CD8-positive, alpha-beta memory T cell (primary cell): ENCODE data around the gene UBL5. TPM values are rescaled to one million over a fixed set of nuclear protein-coding genes. Genes with fewer than 3 reads are reported as not detected.
A peak's percentile ranks its signal among the peaks of the same experiment; 100 is the strongest.

Source experiments
- CTCF ChIA-PET: fragments of 350-600 bp; sonication (Branson Sonifier 250); formaldehyde crosslinking; loops from one replicate; lab custom pipeline; 2021; ENCODE audit warnings: antibody characterized with exemption; lab: Charles Lee
- POLR2A ChIA-PET: fragments of 350-600 bp; sonication (Branson Sonifier 250); formaldehyde crosslinking; loops from one replicate; lab custom pipeline; 2021; ENCODE audit warnings: antibody characterized with exemption; lab: Charles Lee
- DNase-seq, 5 donors: peaks; one replicate each; pipeline versions ENCODE4 v3.0.0 to v3.0.0-alpha.2; 2020 to 2022; ENCODE audit warnings: mixed read lengths in 1 of 5
- H3K27ac ChIP-seq: one replicate; pipeline ENCODE4 v1.7.0; 2013; ENCODE audit warnings: low read depth, mild to moderate bottlenecking, low read length, moderate library complexity
- H3K27me3 ChIP-seq: 2 replicates; pipeline ENCODE4 v1.7.0; 2013; ENCODE audit warnings: low read length, mild to moderate bottlenecking; ENCODE audit not compliant: insufficient read depth, poor library complexity, severe bottlenecking
- H3K36me3 ChIP-seq: 2 replicates; pipeline ENCODE4 v1.7.0; 2013; ENCODE audit warnings: mild to moderate bottlenecking, low read length, moderate library complexity; ENCODE audit not compliant: insufficient read depth
- H3K4me1 ChIP-seq: 2 replicates; pipeline ENCODE4 v1.7.0; 2013; ENCODE audit warnings: mild to moderate bottlenecking, low read length, moderate library complexity; ENCODE audit not compliant: insufficient read depth
- H3K4me3 ChIP-seq: 2 replicates; pipeline ENCODE4 v1.7.0; 2013; ENCODE audit warnings: mild to moderate bottlenecking, low read length
- H3K9me3 ChIP-seq: 2 replicates; pipeline ENCODE4 v1.7.0; 2013; ENCODE audit warnings: mild to moderate bottlenecking, low read length
- H3K27ac Mint-ChIP-seq, 8 donors: one replicate each; pipeline ENCODE4 v1.8.0; 2020 to 2021; ENCODE audit warnings: mixed read lengths in 8 of 8, mild to moderate bottlenecking in 6 of 8, inconsistent platforms in 3 of 8, moderate library complexity in 3 of 8
- H3K27me3 Mint-ChIP-seq, 2 donors: one replicate each; pipeline ENCODE4 v1.8.0; 2020 to 2021; ENCODE audit warnings: mixed read lengths in 2 of 2, mild to moderate bottlenecking in 1 of 2, moderate library complexity in 1 of 2
- H3K36me3 Mint-ChIP-seq, 3 donors: one replicate each; pipeline ENCODE4 v1.8.0; 2020 to 2021; ENCODE audit warnings: mixed read lengths in 3 of 3, inconsistent platforms in 1 of 3, mild to moderate bottlenecking in 1 of 3
- H3K4me1 Mint-ChIP-seq, 3 donors: one replicate each; pipeline ENCODE4 v1.8.0; 2020 to 2021; ENCODE audit warnings: mixed read lengths in 3 of 3, inconsistent platforms in 1 of 3, mild to moderate bottlenecking in 1 of 3
- H3K4me3 Mint-ChIP-seq, 7 donors: one replicate each; pipeline ENCODE4 v1.8.0; 2020 to 2021; ENCODE audit warnings: mixed read lengths in 7 of 7, mild to moderate bottlenecking in 6 of 7, moderate library complexity in 4 of 7, inconsistent platforms in 2 of 7
- H3K9me3 Mint-ChIP-seq, 5 donors: one replicate each; pipeline ENCODE4 v1.8.0; 2020 to 2022; ENCODE audit warnings: mixed read lengths in 5 of 5, mild to moderate bottlenecking in 3 of 5, moderate library complexity in 2 of 5, inconsistent platforms in 1 of 5
- polyA plus RNA-seq: library from polyadenylated mRNA; unstranded; fragments of 300-500 nt; fragmentation: Illumina TruSeq; gene quantifications from one replicate; pipeline ENCODE4 v1.2.3, GENCODE V29; 2021
- total RNA-seq, 2 experiments: library from RNA; stranded (reverse); gene quantifications; one replicate each; pipeline ENCODE4 v1.2.3, GENCODE V29; 2021

Gene UBL5
- total and polyA plus RNA-seq, 3 experiments from 2014 or later: 326 to 789 (median 340) TPM

DNA sequence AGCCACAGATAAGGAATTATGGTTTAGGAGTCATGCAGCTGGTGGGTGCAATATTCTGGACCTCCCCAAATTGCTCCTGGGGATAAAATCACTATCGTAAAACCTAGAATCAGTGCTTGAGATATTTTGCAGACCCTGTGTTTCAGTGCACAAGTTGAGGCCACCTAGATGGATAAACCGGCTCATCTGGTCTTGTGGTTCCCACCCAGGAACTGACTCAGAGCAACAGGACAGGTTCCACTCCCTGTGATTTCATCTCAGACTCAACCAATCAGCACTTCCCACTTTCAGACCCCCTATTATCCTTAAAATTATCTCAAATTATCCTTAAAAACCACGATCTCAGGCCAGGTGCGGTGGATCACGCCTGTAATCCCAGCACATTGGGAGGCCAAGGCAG, 29.8 kb upstream of the UBL5 start:
- Mint-ChIP-seq H3K36me3 (peaks cover 0 to 2% (median 0%) of the 10 kb centered on the region in 3 donors), H3K9me3 (peaks cover 0 to 3% (median 0%) of the 10 kb centered on the region in 5 donors), H3K4me3 (no peak overlapping the region), H3K27ac (peak overlapping the region in 1 of 8 donors; percentile 17), H3K4me1 (peaks cover 22 to 29% (median 25%) of the 10 kb centered on the region in 3 donors), H3K27me3 (no peaks in the 10 kb centered on the region)
- peak in 1 of 5 donors; percentile 8 for DNase-seq
- H3K4me1 ChIP-seq: peaks cover 17% of the 10 kb centered on the region
- no peaks in the 10 kb centered on the region for H3K36me3 ChIP-seq
- no peaks in the 10 kb centered on the region for H3K27me3 ChIP-seq
- POLR2A ChIA-PET: interaction anchor here (0.6 kb wide), 1 partner anchor 40 kb away, joined by 4 read pairs; no protein-coding TSS in a partner anchor
- no peak overlapping the region for H3K4me3 ChIP-seq
- CTCF ChIA-PET: interaction anchor here (1.4 to 3.3 kb wide), 4 partner anchors 10 to 592 kb away, joined by 5 to 11 read pairs (median 8); no protein-coding TSS in a partner anchor
- H3K9me3 ChIP-seq: no peaks in the 10 kb centered on the region
- no peak overlapping the region for H3K27ac ChIP-seq

DNA sequence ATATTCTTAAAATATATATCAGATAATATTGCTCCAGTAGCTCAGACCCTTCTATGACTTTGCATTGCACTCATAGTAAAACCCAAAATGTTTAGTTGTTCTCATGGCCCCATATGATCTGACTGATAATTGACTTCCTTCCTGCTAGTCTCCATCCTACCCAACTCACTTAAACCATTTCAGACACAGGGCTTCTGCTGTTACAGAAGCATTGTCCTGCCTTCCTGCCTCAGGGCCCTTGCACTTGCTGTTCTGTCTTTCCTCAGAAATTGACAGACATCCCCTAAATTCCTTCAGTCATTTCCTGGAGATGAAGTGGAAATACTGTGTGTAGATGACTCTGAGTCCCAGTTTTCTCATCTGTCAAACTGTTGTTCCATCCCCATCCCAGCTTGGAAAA, 28.6 kb upstream of the UBL5 start:
- DNase-seq: no peak
- H3K4me1 ChIP-seq: peaks cover 17% of the 10 kb centered on the region
- H3K4me3 Mint-ChIP-seq: peak overlapping the region in 2 of 7 donors; percentile 1 to 33
- no peaks in the 10 kb centered on the region for H3K36me3 ChIP-seq
- peaks cover 19 to 24% (median 21%) of the 10 kb centered on the region in 3 donors for H3K4me1 Mint-ChIP-seq
- H3K27ac ChIP-seq: no peak overlapping the region
- ChIA-PET POLR2A (interaction anchor here (1.8 kb wide), 1 partner anchor 20 kb away, joined by 10 read pairs; the partner anchor contains the start of gene FBXL12), CTCF (interaction anchor here (0.6 to 3.3 kb wide), 5 partner anchors 9 to 593 kb away, joined by 3 to 11 read pairs (median 5); no protein-coding TSS in a partner anchor)
- peaks cover 0 to under 1% (median 0%) of the 10 kb centered on the region in 3 donors for H3K36me3 Mint-ChIP-seq
- H3K27me3 Mint-ChIP-seq: no peaks in the 10 kb centered on the region
- no peaks in the 10 kb centered on the region for H3K27me3 ChIP-seq
- H3K9me3 Mint-ChIP-seq: no peaks in the 10 kb centered on the region
- H3K27ac Mint-ChIP-seq: peak overlapping the region in 4 of 8 donors; percentile 2 to 62 (median 23)
- no peaks in the 10 kb centered on the region for H3K9me3 ChIP-seq
- no peak overlapping the region for H3K4me3 ChIP-seq

DNA sequence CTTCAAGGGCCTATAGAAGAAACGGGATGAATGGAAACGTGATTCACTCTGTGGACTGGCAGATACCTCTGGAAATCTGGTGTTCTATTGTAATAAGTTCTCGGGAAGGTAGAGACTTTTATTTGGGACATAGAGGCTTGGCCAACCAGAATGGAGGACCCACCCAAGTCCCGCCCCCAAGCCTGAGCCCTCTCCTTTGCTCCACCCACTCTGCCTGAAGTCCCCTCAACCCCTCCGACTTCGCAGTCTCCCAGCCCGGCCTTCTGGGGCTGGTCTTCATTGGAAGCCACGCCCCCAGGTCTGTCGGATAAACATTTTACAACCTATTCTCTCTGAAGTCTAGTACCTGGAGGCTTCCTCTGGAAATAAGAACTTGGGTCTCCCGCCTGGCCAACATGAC, 25.7 kb upstream of the UBL5 start:
- Mint-ChIP-seq H3K9me3 (no peaks in the 10 kb centered on the region), H3K4me1 (peaks cover 15 to 24% (median 15%) of the 10 kb centered on the region in 3 donors), H3K4me3 (no peak overlapping the region), H3K36me3 (peaks cover 0 to 2% (median 0%) of the 10 kb centered on the region in 3 donors), H3K27ac (peak overlapping the region in 3 of 8 donors; percentile 45 to 89 (median 88)), H3K27me3 (no peaks in the 10 kb centered on the region)
- ChIA-PET CTCF (interaction anchor here (0.7 to 1.1 kb wide), 2 partner anchors 141 to 177 kb away, joined by 3 to 5 read pairs; no protein-coding TSS in a partner anchor), POLR2A (no interaction called here)
- Histone ChIP-seq H3K4me1 (peaks cover 21% of the 10 kb centered on the region), H3K27ac (no peak overlapping the region), H3K4me3 (no peak overlapping the region), H3K9me3 (no peaks in the 10 kb centered on the region), H3K27me3 (no peaks in the 10 kb centered on the region), H3K36me3 (no peaks in the 10 kb centered on the region)
- no peak for DNase-seq

DNA sequence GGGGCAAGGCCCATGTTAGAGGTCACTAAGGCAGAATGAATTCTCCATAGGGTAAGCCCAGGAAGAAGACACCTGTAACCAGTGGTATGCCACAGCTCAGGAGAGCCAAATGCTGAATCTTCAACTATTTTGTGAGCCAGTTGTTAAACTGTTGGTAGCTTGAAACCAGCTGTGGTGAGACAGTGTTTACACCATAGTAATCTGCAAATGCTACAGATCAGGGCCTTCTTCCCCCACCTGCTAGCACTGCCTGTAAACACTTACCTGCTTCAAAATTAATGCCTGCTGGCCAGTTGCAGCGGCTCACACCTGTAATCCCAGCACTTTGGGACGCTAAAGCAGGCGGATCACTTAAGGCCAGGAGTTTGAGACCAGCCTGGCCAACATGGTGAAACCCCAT, 20.9 kb upstream of the UBL5 start:
- ChIA-PET POLR2A (no interaction called here), CTCF (interaction anchor here (2.2 kb wide), 1 partner anchor 12 kb away, joined by 10 read pairs; no protein-coding TSS in a partner anchor)
- Mint-ChIP-seq H3K4me1 (peaks cover 25 to 42% (median 29%) of the 10 kb centered on the region in 3 donors), H3K27me3 (peaks cover 0 to 1% of the 10 kb centered on the region in 2 donors), H3K27ac (peak overlapping the region in 7 of 8 donors; percentile 47 to 85 (median 68)), H3K36me3 (peaks cover 2 to 21% (median 6%) of the 10 kb centered on the region in 3 donors), H3K4me3 (peak overlapping the region in 1 of 7 donors; percentile 6), H3K9me3 (no peaks in the 10 kb centered on the region)
- Histone ChIP-seq H3K4me3 (no peak overlapping the region), H3K9me3 (no peaks in the 10 kb centered on the region), H3K27me3 (no peaks in the 10 kb centered on the region), H3K4me1 (peaks cover 46% of the 10 kb centered on the region), H3K27ac (no peak overlapping the region), H3K36me3 (peaks cover 17% of the 10 kb centered on the region)
- DNase-seq: no peak

DNA sequence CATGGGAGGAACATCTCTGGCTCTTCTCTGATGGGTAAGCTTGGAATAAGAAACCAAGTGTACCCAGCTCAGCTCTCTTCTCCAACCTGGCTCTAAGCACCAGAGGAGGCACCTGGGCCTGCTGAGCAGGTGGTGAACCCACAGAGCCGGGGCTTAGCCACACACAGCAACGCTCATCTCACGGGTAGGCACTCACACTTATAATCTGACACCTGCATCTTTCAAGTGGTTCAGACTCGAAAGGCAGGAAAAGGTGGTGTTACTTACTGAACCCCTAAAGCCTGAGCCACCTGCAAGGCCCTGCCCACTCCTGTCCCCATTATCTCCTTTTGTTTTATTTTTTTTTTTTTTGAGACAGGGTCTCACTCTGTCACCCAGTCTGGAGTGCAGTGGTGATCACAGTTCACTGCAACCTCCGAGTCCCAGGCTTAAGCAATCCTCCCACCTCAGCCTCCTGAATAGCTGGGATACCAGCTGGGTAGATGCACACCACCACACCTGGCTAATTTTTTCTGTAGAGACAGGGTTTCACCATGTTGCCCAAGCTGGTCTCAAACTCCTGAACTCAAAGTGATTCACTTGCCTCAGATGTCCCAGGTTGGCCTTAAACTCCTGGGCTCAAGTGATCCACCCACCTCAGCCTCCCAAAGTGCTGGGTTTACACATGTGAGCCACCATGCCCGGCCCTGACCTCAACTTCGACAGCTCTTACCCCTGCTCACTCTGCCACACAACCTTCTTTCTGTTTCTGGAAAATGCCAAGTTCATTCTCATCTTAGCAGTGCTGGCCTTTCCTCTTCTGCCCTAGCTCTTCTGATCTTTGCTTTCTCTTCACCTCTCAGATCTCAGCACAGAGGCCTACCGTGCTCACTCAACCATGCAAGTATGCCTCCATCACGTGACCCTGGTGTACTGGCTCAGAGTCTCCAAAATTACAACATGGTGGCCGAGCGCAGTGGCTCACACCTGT, 18.6 kb upstream of the UBL5 start:
- H3K4me1 Mint-ChIP-seq: peaks cover 26 to 46% (median 29%) of the 10 kb centered on the region in 3 donors
- no peaks in the 10 kb centered on the region for H3K9me3 ChIP-seq
- ChIA-PET CTCF (interaction anchor here (0.6 to 2.0 kb wide), 4 partner anchors 11 to 226 kb away, joined by 3 to 5 read pairs (median 3); no protein-coding TSS in a partner anchor), POLR2A (interaction anchor here (0.7 kb wide), 1 partner anchor 10 kb away, joined by 3 read pairs; the partner anchor contains the start of gene FBXL12)
- H3K4me3 Mint-ChIP-seq: peak overlapping the region; percentile 18 to 65 (median 46)
- H3K27me3 ChIP-seq: no peaks in the 10 kb centered on the region
- H3K27ac ChIP-seq: no peak overlapping the region
- peak; percentile 24 to 73 (median 63) for DNase-seq
- H3K36me3 ChIP-seq: peaks cover 18% of the 10 kb centered on the region
- peak overlapping the region; percentile 47 to 94 (median 87) for H3K27ac Mint-ChIP-seq
- H3K4me1 ChIP-seq: peaks cover 46% of the 10 kb centered on the region
- no peaks in the 10 kb centered on the region for H3K9me3 Mint-ChIP-seq
- peaks cover 2 to 30% (median 6%) of the 10 kb centered on the region in 3 donors for H3K36me3 Mint-ChIP-seq
- H3K4me3 ChIP-seq: no peak overlapping the region
- H3K27me3 Mint-ChIP-seq: peaks cover 0 to 1% of the 10 kb centered on the region in 2 donors

DNA sequence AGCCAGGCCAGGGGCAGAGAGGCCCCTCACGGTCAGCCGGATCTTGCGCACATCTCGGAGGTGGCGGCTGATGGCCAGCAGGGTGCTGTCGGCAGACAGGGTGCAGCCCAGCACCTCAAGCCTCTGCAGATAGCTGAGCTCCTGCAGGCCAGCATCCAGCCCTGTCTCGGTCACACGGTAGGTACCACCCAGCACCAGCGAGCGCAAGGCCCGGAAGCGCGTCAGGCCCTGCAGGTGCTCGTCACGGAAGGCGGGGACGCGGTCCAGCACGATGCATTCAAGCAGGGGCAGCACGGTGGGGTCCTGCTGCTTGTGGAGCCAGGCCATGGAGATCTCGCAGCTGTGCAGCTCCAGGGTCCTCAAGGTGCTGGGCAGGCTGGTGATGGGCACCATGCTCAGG, 16.6 kb upstream of the UBL5 start:
- ChIA-PET POLR2A (no interaction called here), CTCF (no interaction called here)

DNA sequence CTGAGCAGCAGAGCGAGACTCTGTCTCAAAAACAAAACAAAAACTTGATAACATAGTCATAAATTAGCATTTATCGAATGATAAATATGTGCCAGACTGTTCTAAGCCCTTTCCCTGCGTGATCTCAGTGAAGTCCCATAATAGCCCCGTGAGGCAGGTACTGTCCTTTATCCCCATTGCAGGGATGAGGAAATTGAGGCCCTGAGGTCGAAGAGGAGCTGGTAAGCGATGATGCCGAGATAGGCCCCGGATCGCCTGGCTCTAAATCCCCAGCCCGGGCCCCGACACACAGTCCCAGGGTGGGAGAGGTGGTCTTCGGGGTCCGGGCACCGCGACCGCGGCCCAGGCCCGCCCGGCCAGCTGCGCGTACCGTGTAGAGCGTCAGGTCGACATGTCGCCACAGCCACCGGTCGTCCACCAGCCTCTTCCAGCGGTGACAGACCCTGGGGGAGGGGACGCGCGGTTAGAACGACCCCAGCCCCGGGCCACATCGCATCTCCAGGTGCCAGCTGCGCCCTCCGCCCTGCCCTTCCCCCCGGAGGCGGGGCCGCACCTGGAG, 9.5 kb upstream of the UBL5 start:
- peaks cover 28 to 51% (median 36%) of the 10 kb centered on the region in 3 donors for H3K4me1 Mint-ChIP-seq
- peak overlapping the region; percentile 78 to 97 (median 95) for H3K27ac Mint-ChIP-seq
- Histone ChIP-seq H3K9me3 (no peaks in the 10 kb centered on the region), H3K27me3 (no peaks in the 10 kb centered on the region), H3K4me1 (peaks cover 24% of the 10 kb centered on the region), H3K36me3 (no peaks in the 10 kb centered on the region), H3K4me3 (peak overlapping the region; percentile 95), H3K27ac (peak overlapping the region; percentile 98)
- H3K9me3 Mint-ChIP-seq: peaks cover 0 to 4% (median 0%) of the 10 kb centered on the region in 5 donors
- ChIA-PET CTCF (interaction anchor here (0.6 to 1.6 kb wide), 3 partner anchors 19 to 25 kb away, joined by 3 to 5 read pairs (median 4); no protein-coding TSS in a partner anchor), POLR2A (interaction anchor here (0.6 to 1.3 kb wide), 5 partner anchors 10 to 494 kb away, joined by 3 to 10 read pairs (median 4); partner anchors contain the start of genes PIN1 and ZNF559)
- H3K36me3 Mint-ChIP-seq: peaks cover 6 to 32% (median 8%) of the 10 kb centered on the region in 3 donors
- no peak for DNase-seq
- peak overlapping the region; percentile 84 to 96 (median 89) for H3K4me3 Mint-ChIP-seq
- no peaks in the 10 kb centered on the region for H3K27me3 Mint-ChIP-seq

More for the DNA sequence above, 16.6 kb upstream of the UBL5 start:
- Histone ChIP-seq H3K9me3 (no peaks in the 10 kb centered on the region), H3K4me3 (no peak overlapping the region), H3K36me3 (peaks cover 18% of the 10 kb centered on the region), H3K4me1 (peaks cover 42% of the 10 kb centered on the region), H3K27me3 (no peaks in the 10 kb centered on the region), H3K27ac (no peak overlapping the region)
- H3K36me3 Mint-ChIP-seq: peaks cover 5 to 38% (median 7%) of the 10 kb centered on the region in 3 donors
- no peak for DNase-seq
- H3K4me1 Mint-ChIP-seq: peaks cover 27 to 49% (median 35%) of the 10 kb centered on the region in 3 donors
- H3K27ac Mint-ChIP-seq: peak overlapping the region in 1 of 8 donors; percentile 47
- peaks cover 0 to under 1% (median 0%) of the 10 kb centered on the region in 5 donors for H3K9me3 Mint-ChIP-seq
- no peak overlapping the region for H3K4me3 Mint-ChIP-seq
- peaks cover 0 to 1% of the 10 kb centered on the region in 2 donors for H3K27me3 Mint-ChIP-seq
